ENCODE measurements around the gene INKA2.

DNA sequence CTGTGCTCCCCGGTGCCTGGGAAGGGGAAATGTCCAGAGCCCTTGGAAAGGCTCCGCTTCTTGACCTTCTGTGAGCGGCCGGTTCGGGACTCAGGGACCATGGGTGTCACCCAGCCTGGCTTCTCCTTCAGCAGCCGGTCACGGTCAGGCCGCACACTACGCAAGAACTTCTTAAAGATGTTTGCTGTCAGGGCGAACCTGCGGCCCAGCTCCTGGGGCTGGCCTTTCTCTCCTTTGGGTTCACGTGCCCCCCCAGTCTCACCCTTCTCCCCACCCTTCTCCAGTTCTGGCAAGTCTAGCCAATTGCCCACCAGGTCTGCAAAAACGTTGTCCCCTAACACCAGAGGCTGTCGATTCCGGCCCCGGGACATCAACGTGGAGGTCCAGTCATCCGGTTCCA lies 12.1 kb downstream of the INKA2 start:
- TF ChIP-seq, protein P1, sequence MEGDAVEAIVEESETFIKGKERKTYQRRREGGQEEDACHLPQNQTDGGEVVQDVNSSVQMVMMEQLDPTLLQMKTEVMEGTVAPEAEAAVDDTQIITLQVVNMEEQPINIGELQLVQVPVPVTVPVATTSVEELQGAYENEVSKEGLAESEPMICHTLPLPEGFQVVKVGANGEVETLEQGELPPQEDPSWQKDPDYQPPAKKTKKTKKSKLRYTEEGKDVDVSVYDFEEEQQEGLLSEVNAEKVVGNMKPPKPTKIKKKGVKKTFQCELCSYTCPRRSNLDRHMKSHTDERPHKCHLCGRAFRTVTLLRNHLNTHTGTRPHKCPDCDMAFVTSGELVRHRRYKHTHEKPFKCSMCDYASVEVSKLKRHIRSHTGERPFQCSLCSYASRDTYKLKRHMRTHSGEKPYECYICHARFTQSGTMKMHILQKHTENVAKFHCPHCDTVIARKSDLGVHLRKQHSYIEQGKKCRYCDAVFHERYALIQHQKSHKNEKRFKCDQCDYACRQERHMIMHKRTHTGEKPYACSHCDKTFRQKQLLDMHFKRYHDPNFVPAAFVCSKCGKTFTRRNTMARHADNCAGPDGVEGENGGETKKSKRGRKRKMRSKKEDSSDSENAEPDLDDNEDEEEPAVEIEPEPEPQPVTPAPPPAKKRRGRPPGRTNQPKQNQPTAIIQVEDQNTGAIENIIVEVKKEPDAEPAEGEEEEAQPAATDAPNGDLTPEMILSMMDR (IDR thresholded peaks at IDR 0.05; ENCODE audit: low read depth, low read length): no peak
- TF ChIP-seq POLR2A (IDR thresholded peaks at IDR 0.05; ENCODE audit: extremely low read depth, insufficient read length) (no peak), MYC (IDR thresholded peaks at IDR 0.05; ENCODE audit: low read depth, low read length) (no peak)
